ENCODE measurements around the gene LRMDA.

Gene LRMDA

DNA sequence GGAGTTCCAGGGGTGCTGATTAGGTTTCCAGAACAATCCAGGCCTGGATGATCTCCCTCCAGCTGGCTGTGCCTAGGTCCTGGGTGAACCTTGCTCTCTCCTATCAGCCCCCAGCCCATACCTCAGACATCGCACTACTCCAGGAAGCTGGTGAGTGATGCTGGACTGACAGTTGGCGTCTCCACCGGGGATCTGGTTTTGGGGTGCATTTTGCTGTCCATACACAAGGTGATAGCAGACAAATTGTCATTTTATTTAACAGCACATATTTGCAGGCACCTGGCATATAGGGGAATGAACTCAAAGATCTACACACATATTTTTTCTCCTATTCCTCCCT is 601.2 kb downstream of the LRMDA start:
- H3K4me3 ChIP-seq (ENCODE audit: low read depth, low read length), result no peak overlapping the region
- DNase-seq (ENCODE audit: low read depth), result no peak

DNA sequence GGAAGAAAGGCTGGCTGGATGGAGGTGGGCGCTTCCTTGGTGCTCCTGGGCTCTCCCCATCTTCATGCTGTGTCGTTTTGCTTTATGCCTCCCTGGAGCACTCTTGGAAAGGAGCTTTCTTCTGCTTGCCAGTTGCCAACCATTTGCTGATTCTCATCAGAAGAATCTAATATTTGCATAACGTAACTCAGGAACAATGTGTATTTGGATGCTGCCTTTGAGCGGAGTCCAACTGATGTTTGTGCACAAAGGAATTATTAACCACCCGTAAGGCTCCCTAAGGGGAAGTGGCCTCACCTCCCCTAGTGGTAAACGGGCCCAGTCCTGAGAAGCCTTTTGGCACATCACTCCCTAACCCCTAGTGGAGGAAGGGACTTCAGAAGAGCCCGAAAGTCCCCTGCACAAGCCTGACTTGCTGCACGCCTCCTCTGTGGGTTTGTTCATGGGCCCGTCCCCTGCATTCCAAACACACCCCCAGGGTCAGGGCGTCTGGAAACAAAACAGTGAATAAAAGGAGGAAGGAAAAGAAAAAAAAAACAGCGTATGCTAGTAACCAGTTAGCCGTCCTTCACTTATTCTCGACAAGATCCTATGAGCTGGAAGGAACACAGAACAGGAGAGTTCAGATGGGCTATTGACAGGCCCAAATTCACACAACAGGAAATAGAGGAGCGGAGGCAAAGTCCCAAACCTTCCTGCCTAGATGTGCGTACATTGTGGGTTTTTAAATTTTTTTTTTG is 602.2 kb downstream of the LRMDA start:
- DNase-seq (ENCODE audit: low read depth), result peak; percentile 96
- TF ChIP-seq, protein P1, sequence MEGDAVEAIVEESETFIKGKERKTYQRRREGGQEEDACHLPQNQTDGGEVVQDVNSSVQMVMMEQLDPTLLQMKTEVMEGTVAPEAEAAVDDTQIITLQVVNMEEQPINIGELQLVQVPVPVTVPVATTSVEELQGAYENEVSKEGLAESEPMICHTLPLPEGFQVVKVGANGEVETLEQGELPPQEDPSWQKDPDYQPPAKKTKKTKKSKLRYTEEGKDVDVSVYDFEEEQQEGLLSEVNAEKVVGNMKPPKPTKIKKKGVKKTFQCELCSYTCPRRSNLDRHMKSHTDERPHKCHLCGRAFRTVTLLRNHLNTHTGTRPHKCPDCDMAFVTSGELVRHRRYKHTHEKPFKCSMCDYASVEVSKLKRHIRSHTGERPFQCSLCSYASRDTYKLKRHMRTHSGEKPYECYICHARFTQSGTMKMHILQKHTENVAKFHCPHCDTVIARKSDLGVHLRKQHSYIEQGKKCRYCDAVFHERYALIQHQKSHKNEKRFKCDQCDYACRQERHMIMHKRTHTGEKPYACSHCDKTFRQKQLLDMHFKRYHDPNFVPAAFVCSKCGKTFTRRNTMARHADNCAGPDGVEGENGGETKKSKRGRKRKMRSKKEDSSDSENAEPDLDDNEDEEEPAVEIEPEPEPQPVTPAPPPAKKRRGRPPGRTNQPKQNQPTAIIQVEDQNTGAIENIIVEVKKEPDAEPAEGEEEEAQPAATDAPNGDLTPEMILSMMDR (IDR thresholded peaks at IDR 0.05; ENCODE audit: control insufficient read depth, extremely low read depth, insufficient read depth), result peak; percentile 36
- H3K4me3 ChIP-seq (ENCODE audit: low read depth, low read length), result no peak overlapping the region

More for the DNA sequence above, 601.2 kb downstream of the LRMDA start:
- TF ChIP-seq, protein P1 (IDR thresholded peaks at IDR 0.05; ENCODE audit: control insufficient read depth, extremely low read depth, insufficient read depth), result no peak

DNA sequence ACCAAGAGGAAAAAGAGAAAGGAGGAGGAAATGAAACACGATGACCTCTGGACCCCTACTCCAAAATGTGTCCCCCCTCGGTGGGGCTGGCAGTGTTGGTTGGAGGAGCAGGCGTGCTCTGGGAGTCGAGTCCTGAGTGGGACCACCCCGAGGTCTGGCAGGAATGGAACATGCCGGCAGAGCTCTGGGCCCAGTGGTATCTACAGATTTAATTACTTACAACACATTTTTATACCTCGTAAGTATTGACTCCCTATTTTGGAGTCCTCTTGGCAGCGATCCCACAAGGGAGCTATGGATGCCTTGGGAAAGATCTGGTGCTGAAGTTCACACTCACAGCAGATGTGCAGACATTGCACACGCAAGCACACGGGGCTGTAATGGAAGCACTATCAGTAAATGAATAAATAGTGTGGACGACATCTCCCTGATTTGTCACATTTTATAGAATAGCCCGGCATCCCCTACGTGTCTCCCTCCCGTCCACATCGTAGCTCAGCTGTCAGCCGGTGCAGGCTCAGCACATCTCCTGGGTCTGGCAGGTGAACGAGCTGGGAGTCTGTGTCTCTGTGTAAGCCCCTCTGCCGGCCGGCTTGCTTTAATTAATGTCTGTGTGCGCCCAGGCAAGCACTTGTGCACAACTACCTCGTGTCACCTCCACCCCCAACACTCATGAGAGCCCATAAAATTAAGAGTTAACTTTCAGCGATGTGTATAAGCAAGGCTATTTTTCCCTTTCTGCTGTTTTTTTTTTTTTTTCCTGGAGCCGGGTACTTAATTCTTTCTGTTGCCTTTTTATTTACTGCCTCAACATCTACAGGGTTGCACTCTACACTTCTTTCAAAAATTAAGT is 603.2 kb downstream of the LRMDA start:
- no peak overlapping the region for H3K4me3 ChIP-seq (ENCODE audit: low read depth, low read length)
- DNase-seq (ENCODE audit: low read depth), result no peak
- TF ChIP-seq, protein P1 (IDR thresholded peaks at IDR 0.05; ENCODE audit: control insufficient read depth, extremely low read depth, insufficient read depth), result no peak

DNA sequence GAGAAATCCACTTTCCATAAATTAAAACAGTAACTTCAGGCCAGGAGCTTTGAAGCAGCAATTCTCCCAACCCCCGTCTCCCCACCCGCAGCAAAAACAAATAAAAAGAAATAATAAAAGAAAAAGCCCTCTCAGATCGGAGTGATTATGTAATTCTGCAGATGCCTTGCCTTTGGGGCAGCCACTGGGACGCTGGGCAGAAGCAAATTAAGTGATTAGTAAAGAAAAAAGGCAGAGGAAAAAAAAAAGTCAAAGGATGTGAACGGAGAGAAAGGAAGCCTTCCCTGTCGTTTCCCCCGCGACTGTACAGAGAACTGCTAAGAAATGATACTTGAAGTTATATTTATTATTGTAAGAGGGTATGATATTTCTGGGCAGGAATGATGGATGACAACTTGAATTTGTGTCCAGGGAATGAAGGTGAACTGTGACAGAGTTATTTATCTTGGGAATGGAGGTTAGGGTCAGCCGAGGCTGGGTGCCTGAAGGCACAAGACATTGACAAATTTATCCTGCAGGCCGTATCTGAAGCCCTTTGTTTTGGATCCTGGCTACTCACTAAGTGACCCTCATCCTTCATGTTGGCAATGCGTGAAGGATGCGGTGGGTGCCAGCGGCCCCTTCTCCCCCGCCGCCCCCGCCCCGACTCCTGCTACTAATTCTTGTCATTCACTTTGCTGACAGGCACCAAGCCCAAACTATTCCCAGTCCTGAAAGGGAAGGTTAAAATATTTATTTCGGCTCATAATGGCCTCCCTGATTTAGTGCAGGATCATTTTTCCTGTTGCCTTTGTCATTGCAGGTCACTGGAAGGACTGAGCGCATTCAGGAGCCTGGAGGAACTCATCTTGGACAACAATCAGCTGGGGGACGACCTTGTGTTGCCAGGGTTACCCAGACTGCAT is 604.0 kb downstream of the LRMDA start:
- H3K4me3 ChIP-seq (ENCODE audit: low read depth, low read length), result no peak overlapping the region
- DNase-seq (ENCODE audit: low read depth), result no peak
- TF ChIP-seq, protein P1 (IDR thresholded peaks at IDR 0.05; ENCODE audit: control insufficient read depth, extremely low read depth, insufficient read depth), result no peak

DNA sequence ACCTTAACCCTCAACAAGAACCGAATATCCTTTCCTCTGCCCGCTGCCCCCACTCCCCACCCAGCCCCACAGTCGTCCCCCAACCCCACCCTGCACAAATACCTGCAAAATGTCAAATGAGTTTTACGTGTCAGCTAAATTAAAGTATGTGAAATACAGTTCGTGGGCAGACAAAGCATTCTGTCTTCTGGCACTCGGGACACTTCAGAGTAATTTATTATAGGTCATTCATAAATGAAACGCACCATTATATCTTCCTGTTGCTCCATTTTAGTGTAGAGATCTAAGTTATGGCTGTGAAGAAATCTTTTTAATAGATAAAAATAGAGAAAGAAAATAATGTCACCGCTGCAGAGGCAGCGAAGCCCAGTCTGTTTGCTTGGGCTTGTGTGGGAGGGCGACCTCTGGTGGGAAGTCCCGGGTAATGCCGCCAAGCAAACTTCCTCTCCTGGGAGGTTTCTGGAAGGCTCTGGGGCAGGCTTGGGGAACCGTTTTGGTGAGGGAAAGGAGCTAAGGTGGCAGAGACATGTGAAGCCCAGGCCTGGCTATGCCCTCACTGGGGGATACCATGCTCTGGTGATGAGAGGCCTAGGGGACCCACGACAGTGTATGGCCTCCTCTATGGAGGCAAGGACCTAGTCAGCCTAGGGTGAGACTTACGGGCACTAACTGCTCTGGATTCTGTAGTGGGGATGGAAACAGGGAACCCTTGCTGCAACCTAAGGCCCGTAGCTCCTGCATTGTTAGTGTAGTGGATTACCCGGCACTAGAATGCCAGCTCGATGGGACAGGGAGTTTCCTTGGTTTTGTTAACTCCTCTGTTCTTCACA is 604.9 kb downstream of the LRMDA start:
- DNase-seq (ENCODE audit: low read depth), result peak; percentile 23
- TF ChIP-seq, protein P1 (IDR thresholded peaks at IDR 0.05; ENCODE audit: control insufficient read depth, extremely low read depth, insufficient read depth), result peak; percentile 91

DNA sequence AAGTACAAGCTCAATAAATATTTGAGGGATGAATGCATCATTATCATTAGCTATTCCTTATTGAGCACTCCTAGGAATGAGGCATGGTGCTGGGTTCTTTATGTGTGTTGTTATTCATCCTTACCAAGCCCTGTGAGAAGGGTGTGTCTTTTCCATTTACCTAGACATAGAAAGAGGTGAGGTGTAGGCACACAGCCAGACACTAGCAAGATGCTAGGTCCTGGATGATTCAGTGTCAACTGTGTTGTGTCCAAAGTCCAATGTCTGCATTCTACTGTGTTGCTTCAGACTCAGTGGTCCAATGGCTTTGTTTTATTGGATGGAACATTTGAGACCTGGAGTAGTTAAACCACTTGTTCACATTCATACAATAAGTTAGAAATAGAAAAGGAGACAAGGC is 605.5 kb downstream of the LRMDA start:
- DNase-seq (ENCODE audit: low read depth), result no peak
- no peak overlapping the region for H3K4me3 ChIP-seq (ENCODE audit: low read depth, low read length)
- TF ChIP-seq, protein P1 (IDR thresholded peaks at IDR 0.05; ENCODE audit: control insufficient read depth, extremely low read depth, insufficient read depth), result no peak

More for the DNA sequence above, 604.9 kb downstream of the LRMDA start:
- no peak overlapping the region for H3K4me3 ChIP-seq (ENCODE audit: low read depth, low read length)

All from LNCaP clone FGC (cell line).